ENCODE results near the gene CGNL1. TPM values are rescaled to one million over a fixed set of nuclear protein-coding genes. Genes with fewer than 3 reads are reported as not detected.

Gene CGNL1
- total RNA-seq, 2 donors from 2014 or later = 11.8 to 33.5 TPM

DNA sequence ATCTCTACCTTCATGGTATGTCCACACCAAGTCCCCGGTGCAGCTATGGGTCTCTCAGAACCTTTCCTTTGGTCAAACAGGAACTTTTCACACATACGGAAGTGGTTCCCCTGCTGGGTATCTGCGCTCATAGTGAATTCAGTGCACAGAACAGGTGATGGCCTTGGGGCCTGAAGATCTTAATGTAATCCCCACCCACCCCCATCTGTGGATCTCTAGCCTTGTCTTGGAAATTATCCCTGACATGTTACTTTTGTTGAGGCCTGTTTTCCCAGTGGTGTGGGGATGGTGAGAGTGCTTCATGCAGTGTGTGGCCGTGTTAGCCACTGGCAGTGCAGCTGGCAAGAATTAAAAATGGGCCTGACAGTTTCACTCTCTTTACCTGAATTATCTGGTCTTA, 143.5 kb downstream of the CGNL1 start:
- DNase-seq (ENCODE audit: low spot score) = no peak
- peaks cover 0 to 10% of the 10 kb centered on the region in 2 donors for H3K4me1 ChIP-seq (ENCODE audit: control insufficient read depth in 1 of 2, low read depth in 2 of 2)
- H3K9me3 ChIP-seq = no peaks in the 10 kb centered on the region
- H3K4me3 ChIP-seq = no peak overlapping the region
- H3K27ac ChIP-seq = no peak overlapping the region
- TF ChIP-seq, protein P1, sequence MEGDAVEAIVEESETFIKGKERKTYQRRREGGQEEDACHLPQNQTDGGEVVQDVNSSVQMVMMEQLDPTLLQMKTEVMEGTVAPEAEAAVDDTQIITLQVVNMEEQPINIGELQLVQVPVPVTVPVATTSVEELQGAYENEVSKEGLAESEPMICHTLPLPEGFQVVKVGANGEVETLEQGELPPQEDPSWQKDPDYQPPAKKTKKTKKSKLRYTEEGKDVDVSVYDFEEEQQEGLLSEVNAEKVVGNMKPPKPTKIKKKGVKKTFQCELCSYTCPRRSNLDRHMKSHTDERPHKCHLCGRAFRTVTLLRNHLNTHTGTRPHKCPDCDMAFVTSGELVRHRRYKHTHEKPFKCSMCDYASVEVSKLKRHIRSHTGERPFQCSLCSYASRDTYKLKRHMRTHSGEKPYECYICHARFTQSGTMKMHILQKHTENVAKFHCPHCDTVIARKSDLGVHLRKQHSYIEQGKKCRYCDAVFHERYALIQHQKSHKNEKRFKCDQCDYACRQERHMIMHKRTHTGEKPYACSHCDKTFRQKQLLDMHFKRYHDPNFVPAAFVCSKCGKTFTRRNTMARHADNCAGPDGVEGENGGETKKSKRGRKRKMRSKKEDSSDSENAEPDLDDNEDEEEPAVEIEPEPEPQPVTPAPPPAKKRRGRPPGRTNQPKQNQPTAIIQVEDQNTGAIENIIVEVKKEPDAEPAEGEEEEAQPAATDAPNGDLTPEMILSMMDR (IDR thresholded peaks at IDR 0.05) = no peak
- no peaks in the 10 kb centered on the region for H3K27me3 ChIP-seq (replicated peaks; ENCODE audit: insufficient read depth)
- peaks cover 10% of the 10 kb centered on the region for H3K36me3 ChIP-seq
- no peak for ATAC-seq (ENCODE audit: insufficient number of reproducible peaks, low FRiP score, low read depth)

- no peaks in the 10 kb centered on the region for H3K27me3 ChIP-seq (replicated peaks; ENCODE audit: insufficient read depth)
- no peak for DNase-seq (ENCODE audit: low spot score)
- no peak overlapping the region for H3K27ac ChIP-seq
- peaks cover 10% of the 10 kb centered on the region for H3K36me3 ChIP-seq
- H3K4me3 ChIP-seq = no peak overlapping the region
- H3K4me1 ChIP-seq (ENCODE audit: control insufficient read depth in 1 of 2, low read depth in 2 of 2) = peaks cover 0 to 10% of the 10 kb centered on the region in 2 donors
- no peaks in the 10 kb centered on the region for H3K9me3 ChIP-seq
- TF ChIP-seq, protein P1 (IDR thresholded peaks at IDR 0.05) = no peak
- ATAC-seq (ENCODE audit: insufficient number of reproducible peaks, low FRiP score, low read depth) = no peak
Observed at GRCh38 chr15:57521503-57521902, 145.2 kb downstream of the CGNL1 start.

DNA sequence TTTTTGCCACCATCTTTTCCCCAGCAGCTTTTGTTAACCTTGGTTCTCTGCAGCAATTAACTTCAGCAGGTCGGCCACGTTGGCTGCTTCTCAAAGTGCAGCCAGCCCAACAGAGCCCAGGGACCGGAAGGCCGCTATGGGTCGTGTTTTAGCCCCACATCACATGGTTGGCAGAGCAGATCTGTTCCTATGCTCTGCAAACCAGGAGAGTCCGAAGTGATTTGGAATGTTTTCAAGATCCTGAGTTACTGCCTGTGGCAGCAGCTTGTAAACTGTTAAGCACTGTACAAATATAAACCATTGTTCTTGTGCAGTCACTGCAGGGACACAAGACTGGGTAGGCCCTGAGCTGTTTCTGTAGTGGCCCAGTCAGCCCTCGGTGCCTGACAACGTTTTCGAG, 145.8 kb downstream of the CGNL1 start:
- H3K4me3 ChIP-seq = no peak overlapping the region
- TF ChIP-seq, protein P1 (IDR thresholded peaks at IDR 0.05) = no peak
- DNase-seq (ENCODE audit: low spot score) = no peak
- no peaks in the 10 kb centered on the region for H3K27me3 ChIP-seq (replicated peaks; ENCODE audit: insufficient read depth)
- H3K9me3 ChIP-seq = no peaks in the 10 kb centered on the region
- H3K27ac ChIP-seq = no peak overlapping the region
- peaks cover 7% of the 10 kb centered on the region for H3K36me3 ChIP-seq
- ATAC-seq (ENCODE audit: insufficient number of reproducible peaks, low FRiP score, low read depth) = no peak
- H3K4me1 ChIP-seq (ENCODE audit: control insufficient read depth in 1 of 2, low read depth in 2 of 2) = peaks cover 0 to 10% of the 10 kb centered on the region in 2 donors

DNA sequence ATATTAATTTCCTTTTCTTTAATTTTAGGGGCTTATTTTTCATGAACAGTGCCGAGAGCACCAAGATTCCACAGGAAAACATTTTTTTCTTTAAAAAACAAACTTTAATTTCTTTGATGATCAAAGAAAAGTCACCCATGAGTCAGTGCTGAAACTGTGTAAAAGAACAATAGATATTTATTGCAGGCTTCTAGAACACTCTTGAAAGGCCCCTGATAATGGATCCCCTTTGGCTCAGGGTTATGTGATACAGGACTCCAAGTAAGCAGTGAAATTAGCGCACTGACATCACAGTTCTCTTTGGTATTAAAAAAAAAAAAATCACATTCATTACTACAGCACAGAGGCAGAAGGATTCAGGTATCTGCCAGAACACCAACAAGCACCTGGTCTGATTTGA, 149.3 kb downstream of the CGNL1 start:
- H3K4me3 ChIP-seq = no peak overlapping the region
- H3K9me3 ChIP-seq = no peaks in the 10 kb centered on the region
- H3K27ac ChIP-seq = no peak overlapping the region
- DNase-seq (ENCODE audit: low spot score) (no peak), ATAC-seq (ENCODE audit: insufficient number of reproducible peaks, low FRiP score, low read depth) (no peak)
- H3K36me3 ChIP-seq = no peaks in the 10 kb centered on the region
- H3K27me3 ChIP-seq (replicated peaks; ENCODE audit: insufficient read depth) = no peaks in the 10 kb centered on the region
- TF ChIP-seq, protein P1 (IDR thresholded peaks at IDR 0.05) = no peak
- peaks cover 0 to 10% of the 10 kb centered on the region in 2 donors for H3K4me1 ChIP-seq (ENCODE audit: control insufficient read depth in 1 of 2, low read depth in 2 of 2)

DNA sequence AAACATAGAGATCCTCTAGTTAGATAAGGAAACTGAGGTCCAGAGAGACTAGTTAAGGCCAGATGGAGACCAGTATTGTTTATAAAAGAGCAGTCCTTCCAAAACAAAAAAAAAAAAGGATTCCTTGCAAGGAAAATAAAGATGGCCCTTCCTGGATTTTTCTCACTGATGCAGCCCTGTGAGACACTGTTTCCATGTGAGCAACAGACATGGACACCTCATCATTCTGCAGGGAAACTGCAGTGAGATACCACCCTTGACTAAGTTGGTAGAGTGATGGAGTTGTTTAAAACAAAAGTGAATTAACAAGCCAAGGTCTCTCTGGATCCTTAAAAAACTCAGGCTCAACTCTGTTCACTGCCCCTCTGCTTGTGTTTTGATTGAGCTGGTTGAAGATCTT, 149.8 kb downstream of the CGNL1 start:
- DNase-seq (ENCODE audit: low spot score) (no peak), ATAC-seq (ENCODE audit: insufficient number of reproducible peaks, low FRiP score, low read depth) (no peak)
- H3K9me3 ChIP-seq = no peaks in the 10 kb centered on the region
- peaks cover 0 to 10% of the 10 kb centered on the region in 2 donors for H3K4me1 ChIP-seq (ENCODE audit: control insufficient read depth in 1 of 2, low read depth in 2 of 2)
- H3K27ac ChIP-seq = no peak overlapping the region
- TF ChIP-seq, protein P1 (IDR thresholded peaks at IDR 0.05) = no peak
- H3K36me3 ChIP-seq = no peaks in the 10 kb centered on the region
- H3K4me3 ChIP-seq = no peak overlapping the region
- H3K27me3 ChIP-seq (replicated peaks; ENCODE audit: insufficient read depth) = no peaks in the 10 kb centered on the region
